Activated T-cell treated with anti-CD3 and anti-CD28 coated beads, Interleukin-2, amount 50 U/mL, for 72 hours (primary cell): ENCODE results near the gene COL13A1. TPM values are rescaled to one million over a fixed set of nuclear protein-coding genes. Genes with fewer than 3 reads are reported as not detected.

Source experiments
- ATAC-seq, 2 donors: fragments of 150-1000 bp; cut with Tn5 transposase; replicated peaks in 1 of 2; 2 replicates each; pipeline ENCODE4 v1.10.0; 2021; ENCODE audit warnings: moderate library complexity in 2 of 2, mild to moderate bottlenecking in 1 of 2
- DNase-seq, 2 donors: peaks; one replicate each; pipeline ENCODE4 v3.0.0; 2021 to 2022; ENCODE audit warnings: mixed read lengths in 1 of 2
- H3K27ac Mint-ChIP-seq: one replicate; pipeline ENCODE4 v1.8.0; 2022; ENCODE audit warnings: mild to moderate bottlenecking, moderate library complexity, mixed read lengths
- H3K27me3 Mint-ChIP-seq: one replicate; pipeline ENCODE4 v1.8.0; 2022; ENCODE audit warnings: low read depth, mixed read lengths
- H3K36me3 Mint-ChIP-seq, 2 donors: one replicate each; pipeline ENCODE4 v1.8.0; 2022; ENCODE audit warnings: mixed read lengths in 2 of 2, mild to moderate bottlenecking in 1 of 2; ENCODE audit not compliant: insufficient read depth in 2 of 2
- H3K4me1 Mint-ChIP-seq: one replicate; pipeline ENCODE4 v1.8.0; 2022; ENCODE audit warnings: low read depth, mixed read lengths
- H3K4me3 Mint-ChIP-seq, 2 donors: one replicate each; pipeline ENCODE4 v1.8.0; 2022; ENCODE audit warnings: mild to moderate bottlenecking in 2 of 2, mixed read lengths in 2 of 2, moderate library complexity in 2 of 2
- H3K9me3 Mint-ChIP-seq, 2 donors: one replicate each; pipeline ENCODE4 v1.8.0; 2022; ENCODE audit warnings: mixed read lengths in 2 of 2
- total RNA-seq, 2 donors: library from RNA; stranded (reverse); gene quantifications; one replicate each; pipeline ENCODE4 v1.2.3, GENCODE V29; 2022

The COL13A1 gene
- total RNA-seq, 2 donors from 2014 or later = not detected

GRCh38 chr10:69896606-69897231 is 95.0 kb downstream of the COL13A1 start:
- H3K27me3 Mint-ChIP-seq = no peaks in the 10 kb centered on the region
- no peaks in the 10 kb centered on the region for H3K9me3 Mint-ChIP-seq
- DNase-seq (no peak), ATAC-seq (no peak)
- H3K4me1 Mint-ChIP-seq = no peaks in the 10 kb centered on the region
- H3K36me3 Mint-ChIP-seq = no peaks in the 10 kb centered on the region
- no peak overlapping the region for H3K4me3 Mint-ChIP-seq
- H3K27ac Mint-ChIP-seq = no peak overlapping the region

- Mint-ChIP-seq H3K36me3 (no peaks in the 10 kb centered on the region), H3K27ac (no peak overlapping the region), H3K9me3 (no peaks in the 10 kb centered on the region), H3K27me3 (no peaks in the 10 kb centered on the region), H3K4me3 (no peak overlapping the region), H3K4me1 (no peaks in the 10 kb centered on the region)
- DNase-seq (no peak), ATAC-seq (no peak)
Observed at GRCh38 chr10:69897432-69897831, 95.7 kb downstream of the COL13A1 start.

- Mint-ChIP-seq H3K27ac (no peak overlapping the region), H3K27me3 (no peaks in the 10 kb centered on the region), H3K4me3 (no peak overlapping the region), H3K4me1 (no peaks in the 10 kb centered on the region), H3K9me3 (no peaks in the 10 kb centered on the region), H3K36me3 (no peaks in the 10 kb centered on the region)
- no peak for DNase-seq
- no peak for ATAC-seq
Observed at GRCh38 chr10:69897999-69898398, 96.3 kb downstream of the COL13A1 start.

- DNase-seq (no peak), ATAC-seq (no peak)
- no peaks in the 10 kb centered on the region for H3K36me3 Mint-ChIP-seq
- no peak overlapping the region for H3K4me3 Mint-ChIP-seq
- no peaks in the 10 kb centered on the region for H3K4me1 Mint-ChIP-seq
- no peaks in the 10 kb centered on the region for H3K9me3 Mint-ChIP-seq
- H3K27me3 Mint-ChIP-seq = no peaks in the 10 kb centered on the region
- H3K27ac Mint-ChIP-seq = no peak overlapping the region
Observed at GRCh38 chr10:69898524-69898923, 96.8 kb downstream of the COL13A1 start.

- Mint-ChIP-seq H3K4me1 (no peaks in the 10 kb centered on the region), H3K4me3 (no peak overlapping the region), H3K9me3 (no peaks in the 10 kb centered on the region), H3K27ac (no peak overlapping the region), H3K36me3 (no peaks in the 10 kb centered on the region), H3K27me3 (no peaks in the 10 kb centered on the region)
- no peak for ATAC-seq
- no peak for DNase-seq
Observed at GRCh38 chr10:69898941-69899340, 97.2 kb downstream of the COL13A1 start.

GRCh38 chr10:69899727-69900595 is 98.3 kb downstream of the COL13A1 start:
- Mint-ChIP-seq H3K27me3 (no peaks in the 10 kb centered on the region), H3K9me3 (no peaks in the 10 kb centered on the region), H3K4me3 (no peak overlapping the region), H3K27ac (no peak overlapping the region), H3K36me3 (no peaks in the 10 kb centered on the region), H3K4me1 (no peaks in the 10 kb centered on the region)
- ATAC-seq (no peak), DNase-seq (no peak)

- Mint-ChIP-seq H3K4me3 (no peak overlapping the region), H3K36me3 (peaks cover 0 to 1% of the 10 kb centered on the region in 2 donors), H3K4me1 (no peaks in the 10 kb centered on the region), H3K27me3 (no peaks in the 10 kb centered on the region), H3K9me3 (no peaks in the 10 kb centered on the region), H3K27ac (no peak overlapping the region)
- ATAC-seq (no peak), DNase-seq (no peak)
Observed at GRCh38 chr10:69901022-69901421, 99.3 kb downstream of the COL13A1 start.

GRCh38 chr10:69901628-69902505 is 100.2 kb downstream of the COL13A1 start:
- H3K27ac Mint-ChIP-seq = no peak overlapping the region

GRCh38 chr10:69902835-69903535 is 101.3 kb downstream of the COL13A1 start:
- Mint-ChIP-seq H3K36me3 (peaks cover 0 to 1% of the 10 kb centered on the region in 2 donors), H3K9me3 (no peaks in the 10 kb centered on the region), H3K4me1 (no peaks in the 10 kb centered on the region), H3K27ac (no peak overlapping the region), H3K27me3 (no peaks in the 10 kb centered on the region), H3K4me3 (no peak overlapping the region)
- DNase-seq (no peak), ATAC-seq (no peak)

More at GRCh38 chr10:69901628-69902505, 100.2 kb downstream of the COL13A1 start:
- DNase-seq (peak; percentile 14 to 15), ATAC-seq (no peak)
- Mint-ChIP-seq H3K9me3 (no peaks in the 10 kb centered on the region), H3K4me1 (no peaks in the 10 kb centered on the region), H3K36me3 (peaks cover 0 to 1% of the 10 kb centered on the region in 2 donors), H3K27me3 (no peaks in the 10 kb centered on the region), H3K4me3 (no peak overlapping the region)

- Mint-ChIP-seq H3K27ac (no peak overlapping the region), H3K4me1 (no peaks in the 10 kb centered on the region), H3K36me3 (peaks cover 0 to 1% of the 10 kb centered on the region in 2 donors), H3K9me3 (no peaks in the 10 kb centered on the region), H3K27me3 (no peaks in the 10 kb centered on the region), H3K4me3 (no peak overlapping the region)
- ATAC-seq = no peak
- DNase-seq = no peak
Observed at GRCh38 chr10:69904533-69904932, 102.8 kb downstream of the COL13A1 start.

GRCh38 chr10:69906425-69906824 is 104.7 kb downstream of the COL13A1 start:
- no peaks in the 10 kb centered on the region for H3K9me3 Mint-ChIP-seq
- no peak for ATAC-seq
- DNase-seq = no peak
- H3K36me3 Mint-ChIP-seq = peaks cover 0 to 1% of the 10 kb centered on the region in 2 donors
- no peaks in the 10 kb centered on the region for H3K4me1 Mint-ChIP-seq
- H3K4me3 Mint-ChIP-seq = no peak overlapping the region
- no peaks in the 10 kb centered on the region for H3K27me3 Mint-ChIP-seq
- H3K27ac Mint-ChIP-seq = no peak overlapping the region

GRCh38 chr10:69907517-69907916 is 105.8 kb downstream of the COL13A1 start:
- H3K4me3 Mint-ChIP-seq = no peak overlapping the region
- DNase-seq (no peak), ATAC-seq (no peak)
- H3K4me1 Mint-ChIP-seq = no peaks in the 10 kb centered on the region
- H3K27ac Mint-ChIP-seq = no peak overlapping the region
- no peaks in the 10 kb centered on the region for H3K27me3 Mint-ChIP-seq
- peaks cover 0 to 1% of the 10 kb centered on the region in 2 donors for H3K36me3 Mint-ChIP-seq
- no peaks in the 10 kb centered on the region for H3K9me3 Mint-ChIP-seq
